ENCODE results near the gene HOXB13.
A peak's percentile ranks its signal among the peaks of the same experiment; 100 is the strongest.

Gene HOXB13

DNA sequence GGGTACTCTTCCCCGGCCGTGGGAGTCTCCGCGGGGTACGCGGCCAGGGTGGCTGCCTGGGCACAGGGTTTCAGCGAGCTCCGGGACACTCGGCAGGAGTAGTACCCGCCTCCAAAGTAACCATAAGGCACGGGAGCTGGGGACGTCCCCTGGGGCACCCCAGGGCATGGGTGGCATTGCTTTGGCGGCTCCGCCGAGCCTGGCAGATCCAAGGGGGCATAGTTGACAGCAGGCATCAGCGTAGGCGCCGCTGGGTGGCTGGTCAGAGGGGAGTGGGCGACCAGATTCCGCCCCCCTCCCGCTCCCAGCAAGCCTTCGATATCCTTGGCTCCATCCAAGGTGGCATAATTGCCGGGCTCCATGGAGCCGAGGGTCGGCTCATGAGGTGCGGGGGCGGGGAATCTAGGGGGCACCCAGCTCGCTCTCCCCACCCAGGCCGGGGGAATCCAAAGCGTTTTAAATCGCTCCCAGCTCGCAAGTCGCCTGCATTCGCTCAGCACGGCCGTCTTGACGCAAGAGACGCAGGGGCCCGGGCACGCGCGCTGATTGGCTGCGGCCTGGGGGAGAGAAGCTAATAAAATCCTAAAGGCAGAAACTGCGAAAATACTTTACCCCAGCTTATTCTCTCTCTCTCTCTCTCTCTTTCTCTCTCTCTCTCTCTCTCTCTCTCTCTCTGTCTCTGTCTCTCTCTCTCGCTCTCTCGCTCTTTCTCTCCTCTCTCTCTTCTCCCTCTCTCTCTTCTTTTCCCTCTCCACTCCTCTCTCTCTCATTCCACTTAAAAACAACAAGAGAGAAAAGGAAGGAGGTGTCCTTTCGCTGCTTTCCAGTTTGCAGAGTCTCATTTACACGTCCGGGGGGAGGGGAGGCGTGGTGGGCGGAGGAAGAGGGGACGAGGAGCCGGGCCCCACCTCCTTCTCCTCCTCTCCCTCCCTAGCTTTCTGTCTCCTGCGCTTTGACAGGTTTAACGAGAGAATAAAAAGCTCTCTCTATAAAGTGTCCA is at the start of gene HOXB13:
TSS of gene HOXB13 (minus strand) at position 519 of the 1,000 bp plus-strand sequence. CDS start at position 362, 157 bp downstream.
- DNase-seq (ENCODE audit: low read depth in 2 of 2): peak in 1 of 2 experiments; percentile 41

DNA sequence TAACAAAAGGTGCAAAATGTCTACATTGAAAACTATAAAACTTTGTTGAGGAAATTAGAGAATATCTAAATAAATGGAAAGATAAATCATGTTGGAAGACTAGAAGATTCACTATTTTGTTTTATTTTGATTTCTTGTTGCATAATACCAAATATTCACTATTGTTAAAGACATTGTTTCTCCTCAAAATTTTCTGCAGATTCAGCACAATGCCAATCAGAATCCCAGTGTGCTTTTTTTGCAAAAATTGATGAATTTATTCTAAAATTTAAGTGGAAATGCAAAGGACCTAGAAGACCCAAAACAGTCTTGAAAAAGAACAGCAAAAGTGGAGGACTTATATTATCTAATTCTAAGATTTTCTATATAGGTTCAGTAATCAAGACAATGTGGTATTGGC is 48.1 kb upstream of the HOXB13 start:
- DNase-seq (ENCODE audit: low read depth in 2 of 2): no peak

DNA sequence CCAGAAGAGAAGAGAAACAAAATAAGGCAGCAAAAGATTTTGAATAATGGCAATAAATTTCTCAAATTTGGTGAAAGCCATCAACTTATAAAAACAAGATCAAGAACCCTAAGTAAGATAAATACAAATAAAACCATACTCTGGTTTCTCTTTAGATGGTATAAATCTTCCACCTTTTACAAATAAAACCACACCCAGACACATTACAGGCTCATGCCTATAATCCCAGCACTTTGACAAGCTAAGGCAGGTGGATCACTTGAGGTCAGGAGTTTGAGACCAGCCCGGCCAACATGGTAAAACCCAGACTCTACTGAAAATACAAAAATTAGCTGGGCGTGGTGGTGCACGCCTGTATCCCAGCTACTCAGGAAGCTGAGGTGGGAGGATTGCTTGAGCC is 44.7 kb upstream of the HOXB13 start:
- DNase-seq (ENCODE audit: low read depth in 2 of 2): no peak

DNA sequence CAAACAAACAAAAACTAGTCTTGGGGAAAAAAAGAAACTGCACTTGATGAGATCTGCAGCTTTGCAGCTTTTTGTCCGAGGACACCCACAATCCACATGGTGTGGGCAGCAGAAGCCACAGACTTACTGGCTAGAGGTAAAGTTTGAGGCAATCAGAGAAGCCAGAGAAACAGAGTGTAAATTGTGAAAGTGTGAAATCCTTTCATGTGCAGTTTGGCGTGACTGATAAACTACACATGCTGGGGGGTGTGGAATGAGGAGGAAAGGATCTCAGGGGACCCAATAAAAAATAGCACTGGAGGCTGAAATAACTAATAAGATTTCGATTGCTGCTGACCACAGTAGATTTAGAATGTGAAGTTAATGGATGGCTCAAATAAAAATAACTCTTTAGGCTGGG is 42.4 kb upstream of the HOXB13 start:
- DNase-seq (ENCODE audit: low read depth in 2 of 2): no peak

DNA sequence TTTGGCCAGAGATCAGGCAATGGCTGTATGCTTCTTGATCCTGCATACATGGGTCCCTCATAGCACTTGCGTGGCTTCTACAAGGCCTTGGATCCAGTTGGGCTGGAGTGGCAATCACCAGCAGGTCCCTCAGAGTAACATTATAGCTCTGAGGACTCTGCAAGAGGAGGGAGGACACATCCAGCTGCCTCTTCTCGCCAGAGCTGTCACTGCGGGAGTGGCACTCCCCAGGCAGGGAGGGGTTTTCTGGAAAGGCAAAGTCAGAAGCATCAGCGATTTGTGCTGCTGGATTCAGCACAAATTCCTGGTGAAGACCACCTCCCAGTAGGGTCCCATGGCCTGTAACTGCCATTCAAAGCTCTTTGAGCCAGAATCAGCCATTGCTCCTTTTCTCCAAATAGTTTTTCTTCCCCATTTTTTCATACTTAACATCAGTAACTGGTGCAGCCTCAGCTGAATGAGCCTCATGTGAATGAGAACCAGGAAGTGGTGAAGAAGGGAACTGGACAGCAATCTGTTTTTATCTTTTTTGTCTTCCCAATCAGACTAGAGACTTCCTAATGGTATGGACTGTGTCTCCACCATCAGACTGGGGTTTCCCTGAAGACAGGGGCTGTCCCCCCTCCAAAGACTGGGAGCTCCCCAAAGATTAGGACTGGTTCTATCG is 40.6 kb upstream of the HOXB13 start:
- no peak for DNase-seq (ENCODE audit: low read depth in 2 of 2)

DNA sequence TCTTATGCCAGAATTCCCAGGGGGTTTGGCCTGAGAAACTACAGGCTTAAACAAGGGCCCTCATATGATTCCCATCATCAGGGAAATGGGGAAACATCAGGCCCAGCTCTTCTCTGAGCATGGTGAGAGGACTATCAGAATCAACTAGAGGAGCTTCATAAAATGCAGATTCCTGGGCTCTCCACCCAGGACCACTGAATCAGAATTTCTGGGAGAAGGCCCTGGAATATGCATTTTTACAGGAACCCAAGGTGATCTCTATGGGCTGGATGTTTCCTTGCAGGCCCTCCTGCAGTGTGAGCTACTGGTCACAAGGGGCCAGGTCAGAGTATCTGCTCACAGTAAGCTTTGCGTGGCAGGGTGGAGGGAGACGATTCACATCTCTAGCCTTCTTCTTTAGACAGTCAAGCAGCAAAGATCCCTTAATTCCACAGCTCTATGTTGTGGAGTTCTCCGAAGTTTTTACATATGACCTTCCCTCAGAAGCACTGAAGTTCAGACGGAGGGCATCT is 38.8 kb upstream of the HOXB13 start:
- DNase-seq (ENCODE audit: low read depth in 2 of 2): no peak

DNA sequence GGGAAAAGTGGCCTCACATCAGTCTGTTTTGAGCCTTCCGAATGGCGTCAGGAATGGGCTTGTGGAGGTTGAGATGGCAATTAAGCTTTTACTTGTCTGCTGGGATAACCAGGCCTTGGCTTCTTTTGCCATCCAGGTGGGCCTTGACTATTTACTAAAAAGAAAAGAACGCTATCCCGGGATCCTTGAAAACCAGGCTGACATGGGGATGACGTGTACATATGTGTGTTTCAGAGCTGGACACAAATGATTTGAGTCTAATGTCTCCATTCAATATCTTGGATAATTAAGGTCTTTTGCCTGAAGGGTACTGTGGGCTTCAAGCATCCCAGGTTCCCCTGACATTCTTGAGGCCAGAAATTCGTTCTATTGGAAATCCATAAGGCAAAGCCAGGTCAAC is 32.6 kb upstream of the HOXB13 start:
- no peak for DNase-seq (ENCODE audit: low read depth in 2 of 2)

DNA sequence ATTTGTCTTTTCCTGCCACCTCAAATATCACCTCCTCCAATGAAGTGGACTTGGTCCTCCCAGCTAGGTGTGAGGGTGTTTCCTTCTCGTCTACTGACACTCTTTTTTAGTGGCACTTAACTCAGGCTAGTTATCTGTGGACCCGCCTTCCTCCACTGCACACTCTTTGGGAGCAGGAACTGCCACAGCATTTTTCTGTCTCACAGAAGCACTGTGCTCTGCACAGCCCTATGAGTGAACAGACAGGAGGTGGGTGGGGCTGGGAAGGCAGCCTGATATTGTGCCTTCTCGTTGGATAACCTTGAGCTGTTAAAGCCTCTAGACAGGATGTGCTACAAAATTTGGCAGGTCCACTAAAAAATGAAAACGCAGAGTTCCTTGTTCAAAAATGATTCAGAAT is 31.9 kb upstream of the HOXB13 start:
- no peak for DNase-seq (ENCODE audit: low read depth in 2 of 2)

DNA sequence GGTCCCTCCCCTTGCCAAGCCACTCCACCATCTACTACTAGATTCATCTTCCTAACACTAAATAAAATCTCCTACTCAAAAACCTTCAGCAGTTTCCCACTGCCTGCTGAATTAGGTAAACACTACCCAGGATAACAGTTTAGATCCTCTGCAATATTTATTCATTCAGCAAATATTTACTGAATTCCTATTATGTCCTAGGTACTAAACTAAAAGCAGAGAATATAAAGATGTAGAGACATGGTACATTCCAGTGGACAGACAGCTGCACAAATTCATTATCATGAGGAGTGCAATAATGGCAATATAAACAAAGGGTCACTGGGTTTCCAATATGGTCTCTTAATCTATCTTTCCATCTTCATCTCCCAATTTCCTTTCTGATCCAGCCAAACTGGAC is 30.7 kb upstream of the HOXB13 start:
- no peak for DNase-seq (ENCODE audit: low read depth in 2 of 2)

DNA sequence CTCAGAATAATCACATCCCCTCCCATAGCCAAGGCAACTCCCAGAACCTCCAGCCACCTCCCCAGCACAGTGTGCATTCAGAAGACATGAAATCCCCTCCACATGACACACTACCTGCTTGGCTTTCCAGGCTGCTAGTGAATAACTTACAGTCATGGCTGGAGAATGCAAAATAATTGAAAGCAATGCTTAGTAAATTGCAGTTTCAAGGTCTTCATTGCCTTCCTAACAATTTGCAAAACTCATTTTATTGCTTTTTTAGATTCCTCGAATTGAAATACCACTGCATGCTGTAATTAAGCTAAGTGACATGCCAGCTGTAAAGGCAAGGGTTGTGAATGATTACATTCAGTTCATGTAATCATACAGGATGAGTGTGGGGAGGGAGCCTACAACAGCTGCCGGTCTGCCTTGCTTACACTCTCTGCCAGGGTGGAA is 29.0 kb upstream of the HOXB13 start:
- no peak for DNase-seq (ENCODE audit: low read depth in 2 of 2)

DNA sequence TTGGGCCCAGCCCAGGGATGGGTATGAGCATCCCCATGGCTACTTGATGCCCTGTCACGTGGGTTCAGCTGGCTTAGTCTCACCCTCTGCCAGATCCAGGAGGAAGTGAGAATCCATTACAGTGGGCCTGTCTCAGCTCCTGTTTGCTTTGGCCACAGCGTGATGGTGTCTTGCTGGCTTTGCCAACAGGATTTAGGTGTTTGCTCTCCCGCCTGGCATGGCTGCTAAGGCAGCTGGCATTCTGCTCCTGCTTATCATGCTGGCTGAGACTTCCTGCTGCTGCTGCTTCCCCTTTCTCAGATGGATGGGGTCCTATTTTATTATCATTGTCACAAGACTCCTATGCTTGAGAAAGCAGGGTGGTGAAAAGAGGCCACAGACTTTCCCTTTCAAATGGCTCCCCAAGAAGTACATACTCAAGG is 28.3 kb upstream of the HOXB13 start:
- DNase-seq (ENCODE audit: low read depth in 2 of 2): no peak

DNA sequence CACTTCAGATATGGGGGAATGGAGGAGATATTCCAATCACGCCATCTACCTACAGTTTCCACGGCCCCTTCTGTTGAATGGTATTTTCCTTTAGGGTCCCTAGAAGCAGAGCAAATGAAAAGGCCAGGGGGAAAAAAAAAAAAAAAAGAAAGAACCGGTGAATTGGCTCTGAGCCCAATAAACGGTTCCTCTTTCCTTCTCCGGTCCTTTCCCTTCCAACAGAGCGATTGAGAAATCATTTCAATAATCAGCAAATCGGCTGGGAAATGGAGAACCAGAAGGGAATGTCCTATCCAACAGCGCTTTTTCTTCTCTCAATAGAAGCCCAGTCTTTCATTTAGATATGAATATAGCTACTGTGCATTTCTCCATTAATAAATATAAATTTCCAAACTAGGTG is 26.8 kb upstream of the HOXB13 start:
- DNase-seq (ENCODE audit: low read depth in 2 of 2): no peak

DNA sequence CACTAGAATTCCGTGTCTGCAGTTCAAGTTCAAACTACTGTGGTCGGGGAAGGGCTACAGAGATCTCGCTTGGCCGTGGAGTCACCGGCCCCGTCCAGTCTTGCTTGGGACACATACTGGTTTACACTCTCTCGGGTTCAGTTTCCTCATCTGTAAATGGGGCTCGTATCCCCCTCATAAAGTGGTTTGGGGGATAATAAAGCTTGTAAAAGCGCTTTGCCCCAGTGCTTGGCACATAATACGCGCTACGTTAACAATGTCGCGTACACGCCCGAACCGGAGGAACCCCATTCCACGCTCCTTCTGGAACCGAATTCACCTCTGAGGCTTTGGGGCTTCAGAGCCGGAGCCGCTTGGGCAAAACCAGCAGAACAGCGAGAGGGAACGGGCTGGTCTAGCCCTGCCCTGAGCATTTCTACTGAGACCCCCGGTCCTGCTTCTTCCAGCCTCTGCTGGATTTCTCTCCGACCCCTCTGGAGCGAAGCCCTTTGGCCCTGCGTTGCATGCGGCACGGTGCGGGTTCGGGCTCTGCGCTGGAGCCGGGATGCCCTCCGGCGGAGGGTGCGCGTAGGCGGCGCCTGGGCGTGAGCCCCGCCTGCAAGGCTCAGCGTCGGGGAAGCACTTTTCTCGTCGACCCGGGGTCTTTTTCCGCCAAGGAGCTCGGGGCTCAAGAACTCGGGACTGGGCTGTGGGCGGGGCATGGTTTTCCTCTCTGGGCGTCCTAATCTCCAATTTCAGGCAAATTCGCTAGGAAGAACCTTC is 26.1 kb upstream of the HOXB13 start:
- no peak for DNase-seq (ENCODE audit: low read depth in 2 of 2)

DNA sequence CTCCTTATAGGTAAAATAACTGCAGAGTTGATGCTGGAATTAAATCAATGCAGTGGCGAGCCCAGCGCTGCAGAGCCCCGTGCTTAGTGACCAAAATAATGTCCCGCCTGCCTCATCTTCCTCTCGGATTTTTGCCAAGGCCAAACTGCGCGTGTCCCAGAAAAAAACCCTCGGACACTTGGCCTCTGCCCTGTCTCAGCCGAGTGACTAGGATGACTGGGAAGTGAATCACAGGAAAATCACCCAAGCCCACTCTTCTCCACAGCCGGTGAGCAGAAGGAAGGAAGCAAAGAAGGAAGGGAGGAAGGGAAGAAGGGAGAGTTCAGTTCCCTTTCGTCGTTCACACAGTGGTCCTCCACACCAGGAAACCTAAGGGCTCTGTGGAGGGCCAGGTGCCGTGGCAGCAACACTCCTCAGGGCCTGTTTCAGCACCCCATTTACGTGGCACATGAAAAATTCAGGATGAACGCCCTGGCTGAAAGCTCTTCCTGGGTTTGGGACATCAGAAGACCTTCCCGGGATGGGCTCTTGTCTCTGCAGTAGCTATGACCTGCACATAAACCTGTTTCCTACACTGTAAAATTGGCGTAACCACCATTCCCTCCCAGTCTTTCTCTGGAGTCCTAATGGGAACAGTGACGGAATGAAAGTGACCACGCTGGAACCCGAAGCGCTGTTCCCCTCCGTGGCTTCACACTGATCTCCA is 25.4 kb upstream of the HOXB13 start:
- DNase-seq (ENCODE audit: low read depth in 2 of 2): no peak

DNA sequence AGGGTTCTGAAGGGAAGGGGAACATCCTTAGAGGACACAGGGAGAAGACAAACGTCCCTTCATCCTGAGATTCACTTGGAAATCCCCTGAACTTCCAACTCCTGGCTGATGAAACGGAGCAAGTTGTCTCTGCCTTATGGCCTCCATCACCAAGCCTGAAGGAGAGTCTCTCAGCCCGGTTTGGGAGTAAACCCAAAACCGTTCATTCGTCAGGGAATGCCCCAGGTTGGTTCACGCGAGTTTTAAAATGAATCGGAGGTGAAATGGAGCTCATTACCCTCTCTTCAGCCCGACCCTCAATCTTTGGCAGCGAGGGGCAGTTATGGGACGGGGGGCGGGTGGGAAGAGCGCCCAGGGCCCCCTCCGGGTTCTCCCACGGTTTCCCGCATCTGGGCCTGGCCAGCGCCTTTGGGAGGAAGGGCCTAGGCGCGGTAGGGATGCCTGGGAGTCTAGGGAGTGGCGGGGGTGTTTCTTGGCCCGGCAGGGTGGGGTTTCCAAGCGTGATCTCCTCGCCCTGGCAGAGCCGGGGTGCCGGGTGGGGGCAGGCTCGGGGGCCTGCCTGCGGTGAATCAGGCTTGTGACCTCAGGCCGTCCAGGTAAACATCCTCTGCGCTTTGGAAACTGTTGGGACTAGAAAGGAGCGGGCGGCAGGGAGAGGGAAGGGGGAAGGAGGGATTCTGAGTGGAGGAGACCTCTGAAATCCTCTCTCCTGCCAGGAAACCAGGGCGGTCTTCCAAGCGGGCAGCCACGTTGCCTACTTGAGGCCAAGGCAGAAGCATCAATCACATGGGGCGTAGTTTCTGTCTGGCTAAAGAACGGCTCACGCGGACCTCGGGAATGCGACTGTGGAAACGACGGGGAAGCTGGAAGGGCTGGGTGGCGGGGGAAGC is 24.1 kb upstream of the HOXB13 start:
- no peak for DNase-seq (ENCODE audit: low read depth in 2 of 2)

DNA sequence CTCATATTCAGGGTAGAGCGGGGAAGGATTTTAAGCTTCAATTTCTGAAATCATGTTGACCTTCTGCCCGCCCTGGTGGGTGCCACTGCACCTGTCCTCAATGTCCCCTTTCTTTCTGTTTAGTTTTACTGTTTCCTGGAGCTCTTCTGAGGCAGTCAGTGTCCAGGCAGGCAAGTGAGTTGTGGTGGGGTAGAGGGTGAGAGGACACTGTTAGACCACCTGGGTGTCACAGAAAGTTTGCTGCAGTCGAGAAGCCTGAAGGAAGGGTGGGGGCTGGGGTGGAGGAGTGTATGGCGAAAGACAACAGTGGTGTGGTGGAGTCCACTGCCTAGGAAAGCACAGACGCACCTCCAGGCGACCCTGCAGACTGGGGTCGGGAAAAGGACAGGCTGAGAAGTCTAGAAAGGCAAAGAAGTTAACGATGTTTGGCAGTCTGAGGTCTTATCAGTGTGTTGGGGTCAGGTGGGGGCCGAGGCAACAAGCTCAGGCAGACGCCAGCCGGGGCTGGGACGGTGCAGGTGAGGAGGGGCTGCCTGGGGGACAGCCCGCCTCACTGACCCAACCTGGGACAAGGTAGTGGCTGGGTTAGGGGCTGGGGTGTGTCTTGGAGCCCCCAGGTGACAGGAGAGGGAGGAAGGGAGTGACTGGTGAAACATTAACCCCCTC is 23.3 kb upstream of the HOXB13 start:
- no peak for DNase-seq (ENCODE audit: low read depth in 2 of 2)

DNA sequence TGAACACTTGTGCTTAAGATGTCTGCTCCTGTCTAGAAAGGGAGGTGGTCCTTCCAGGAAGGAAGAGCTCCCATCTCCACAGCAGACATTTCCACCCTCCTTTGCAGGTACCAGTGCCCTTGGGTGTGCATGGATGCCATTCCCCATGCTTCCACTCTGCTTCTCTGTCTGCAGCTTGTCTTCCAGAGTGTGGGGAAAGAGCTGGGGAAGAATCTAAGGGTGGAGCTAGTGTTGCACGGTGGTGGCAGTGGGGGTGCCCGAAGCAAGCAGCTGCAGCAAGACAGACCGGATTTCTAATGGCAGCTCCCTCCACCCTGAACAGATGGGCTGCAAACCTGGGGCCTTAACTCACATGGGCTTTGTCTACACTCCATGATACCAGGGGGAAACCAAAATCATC is 22.6 kb upstream of the HOXB13 start:
- no peak for DNase-seq (ENCODE audit: low read depth in 2 of 2)

DNA sequence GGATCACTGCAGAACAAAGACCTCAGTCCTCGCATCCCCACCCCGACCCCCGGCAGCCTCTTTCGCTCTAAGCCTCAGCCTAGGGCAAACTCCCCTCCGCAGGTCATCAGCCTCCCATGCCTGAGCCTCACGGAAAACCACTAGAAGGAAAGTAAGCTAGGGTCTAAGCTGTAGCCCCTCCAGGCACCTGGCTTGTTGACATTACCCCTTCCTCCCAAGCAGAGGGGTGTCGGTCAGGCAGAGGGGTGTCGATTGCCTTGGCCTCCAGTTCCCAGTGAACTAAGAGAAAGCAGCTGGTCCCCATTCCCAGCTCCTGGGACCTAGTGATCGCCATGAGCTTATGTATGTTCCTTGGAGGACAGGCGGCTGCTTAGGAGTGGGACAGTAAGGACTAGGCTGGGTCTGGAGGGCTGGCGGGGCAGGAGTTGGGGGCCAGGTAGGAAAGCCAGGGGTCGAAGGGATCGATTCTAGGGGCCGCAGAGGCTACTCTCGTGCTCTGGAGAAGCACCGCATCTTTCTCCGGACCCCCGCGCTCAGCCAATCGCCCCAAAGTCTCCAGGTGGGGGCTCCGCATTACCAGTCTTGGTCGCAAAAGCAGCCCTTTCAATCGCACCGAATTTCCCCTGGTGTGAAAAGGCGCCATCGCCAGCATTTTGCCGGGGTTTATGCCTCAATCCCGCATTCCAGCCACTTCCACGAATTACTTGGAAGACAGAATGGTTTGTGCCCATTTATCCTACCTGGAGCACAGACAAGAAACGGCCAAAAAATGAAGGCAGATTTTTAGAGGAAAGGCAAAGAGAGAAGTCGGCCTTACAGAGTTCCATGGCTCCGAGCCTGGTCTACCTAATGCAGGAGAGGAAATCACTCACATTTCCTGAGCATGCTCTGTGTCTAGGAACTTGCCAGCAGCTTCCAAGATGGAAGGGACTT is 21.3 kb upstream of the HOXB13 start:
- DNase-seq (ENCODE audit: low read depth in 2 of 2): no peak

All from fibroblast of skin of left quadriceps (primary cell).